Middle frontal gyrus (tissue), 1 donor: ENCODE data around the gene ARHGAP23.

ENCODE experiments used
- DNase-seq: peaks from one replicate; pipeline ENCODE4 v3.0.0-alpha.2; 2015; ENCODE audit warnings: low spot score; ENCODE audit errors: extremely low spot score

Gene ARHGAP23

GRCh38 chr17:38443356-38444031, 15.2 kb downstream of the ARHGAP23 start:
- DNase-seq: no peak

- DNase-seq: peak; percentile 51
Measured at GRCh38 chr17:38444151-38444550, 15.9 kb downstream of the ARHGAP23 start.

GRCh38 chr17:38447502-38448085, 19.3 kb downstream of the ARHGAP23 start:
- no peak for DNase-seq

GRCh38 chr17:38448208-38448771, 20.0 kb downstream of the ARHGAP23 start:
- DNase-seq: no peak

GRCh38 chr17:38449364-38449763, 21.1 kb downstream of the ARHGAP23 start:
- DNase-seq: no peak

- no peak for DNase-seq
Measured at GRCh38 chr17:38450557-38451029, 22.3 kb downstream of the ARHGAP23 start.

- no peak for DNase-seq
Measured at GRCh38 chr17:38451030-38451839, 23.0 kb downstream of the ARHGAP23 start.

GRCh38 chr17:38451840-38452529, 23.7 kb downstream of the ARHGAP23 start:
- DNase-seq: no peak

GRCh38 chr17:38452719-38453118, 24.5 kb downstream of the ARHGAP23 start:
- DNase-seq: no peak

GRCh38 chr17:38453951-38454421, 25.7 kb downstream of the ARHGAP23 start:
- DNase-seq: no peak

GRCh38 chr17:38454532-38454931, 26.3 kb downstream of the ARHGAP23 start:
- peak; percentile 61 for DNase-seq

GRCh38 chr17:38455288-38455915, 27.1 kb downstream of the ARHGAP23 start:
- no peak for DNase-seq

GRCh38 chr17:38456031-38456815, 28.0 kb downstream of the ARHGAP23 start:
- DNase-seq: no peak

GRCh38 chr17:38457577-38458371, 29.5 kb downstream of the ARHGAP23 start:
- DNase-seq: no peak

- no peak for DNase-seq
Measured at GRCh38 chr17:38458521-38458920, 30.3 kb downstream of the ARHGAP23 start.

- DNase-seq: no peak
Measured at GRCh38 chr17:38459567-38459966, 31.3 kb downstream of the ARHGAP23 start.

- DNase-seq: no peak
Measured at GRCh38 chr17:38460082-38460715, 31.9 kb downstream of the ARHGAP23 start.
